IMR-90 (cell line): Measurements from ENCODE around the gene ZNF71. TPM values are rescaled to one million over a fixed set of nuclear protein-coding genes. Genes with fewer than 3 reads are reported as not detected.

Experiments
- ATAC-seq: fragments of 200-7000 bp; cut with Tn5 transposase; 2 replicates; pipeline ENCODE4 v1.9.1; 2020; ENCODE audit warnings: low read depth, mild to moderate bottlenecking, moderate library complexity
- BruUV-seq: library from RNA; stranded (reverse); fragments of 400-500 nt; replicated peaks from 2 replicates; lab custom pipeline; 2021; lab: Mats Ljungman, UMichigan
- CTCF ChIA-PET: fragments of 300-600 bp; formaldehyde crosslinking; extraction: SDS; loops from one replicate; lab custom pipeline; 2021; ENCODE audit warnings: antibody characterized with exemption; lab: Yijun Ruan, JAX
- POLR2A ChIA-PET: fragments of 300-600 bp; sonication (Branson Sonifier 250); formaldehyde crosslinking; loops from one replicate; lab custom pipeline; 2022; ENCODE audit warnings: antibody characterized with exemption; ENCODE audit not compliant: unreplicated experiment; lab: Charles Lee
- DNase-seq: peaks from one replicate; pipeline ENCODE4 v3.0.0; 2013
- H2AFZ ChIP-seq: replicated peaks from 2 replicates; pipeline ENCODE3; 2013; ENCODE audit warnings: low read length, mild to moderate bottlenecking; ENCODE audit not compliant: poor library complexity
- H2AK5ac ChIP-seq: 2 replicates; pipeline ENCODE4 v1.6.1; 2013; ENCODE audit warnings: low read depth, low read length, inconsistent platforms
- H2AK9ac ChIP-seq: replicated peaks from 2 replicates; pipeline ENCODE3; 2013; ENCODE audit warnings: mild to moderate bottlenecking, low read depth, low read length, moderate library complexity; ENCODE audit not compliant: poor library complexity
- H2BK120ac ChIP-seq: 2 replicates; pipeline ENCODE4 v1.6.1; 2013; ENCODE audit warnings: low read depth, low read length, inconsistent platforms
- H2BK15ac ChIP-seq: 3 replicates; pipeline ENCODE4 v1.6.1; 2013; ENCODE audit warnings: low read depth, low read length, inconsistent platforms
- H2BK20ac ChIP-seq: 2 replicates; pipeline ENCODE4 v1.6.1; 2013; ENCODE audit warnings: low read depth, mild to moderate bottlenecking, inconsistent platforms, low read length, moderate library complexity
- H2BK5ac ChIP-seq: 2 replicates; pipeline ENCODE4 v1.6.1; 2013; ENCODE audit warnings: mild to moderate bottlenecking, low read depth, low read length, inconsistent platforms; ENCODE audit not compliant: poor library complexity, severe bottlenecking
- H3K14ac ChIP-seq: replicated peaks from 2 replicates; pipeline ENCODE4 v1.6.1; 2013; ENCODE audit warnings: low read depth, low read length, inconsistent platforms
- H3K18ac ChIP-seq: 2 replicates; pipeline ENCODE4 v1.6.1; 2013; ENCODE audit warnings: low read depth, low read length, control low read depth
- H3K23ac ChIP-seq: 2 replicates; pipeline ENCODE4 v1.6.1; 2013; ENCODE audit warnings: low read depth, low read length, inconsistent platforms
- H3K27ac ChIP-seq: 2 replicates; pipeline ENCODE4 v1.5.1; 2013; ENCODE audit warnings: mild to moderate bottlenecking, control low read depth, low read length; ENCODE audit not compliant: insufficient read depth
- H3K27me3 ChIP-seq: 2 replicates; pipeline ENCODE4 v1.6.1; 2013; ENCODE audit warnings: low read length; ENCODE audit not compliant: control insufficient read depth, insufficient read depth
- H3K36me3 ChIP-seq: 2 replicates; pipeline ENCODE4 v1.6.1; 2013; ENCODE audit warnings: low read length, mixed read lengths; ENCODE audit not compliant: control insufficient read depth, insufficient read depth
- H3K4ac ChIP-seq: 2 replicates; pipeline ENCODE4 v1.6.1; 2013; ENCODE audit warnings: low read depth, low read length, inconsistent platforms
- H3K4me1 ChIP-seq: 2 replicates; pipeline ENCODE4 v1.6.1; 2013; ENCODE audit warnings: low read length, mixed read lengths; ENCODE audit not compliant: control insufficient read depth, insufficient read depth
- H3K4me2 ChIP-seq: 2 replicates; pipeline ENCODE4 v1.6.1; 2013; ENCODE audit warnings: low read depth, mild to moderate bottlenecking, control low read depth, low read length, moderate library complexity
- H3K4me3 ChIP-seq: 2 replicates; pipeline ENCODE4 v1.5.1; 2013; ENCODE audit warnings: low read depth, mild to moderate bottlenecking, control low read depth, low read length, moderate library complexity; ENCODE audit not compliant: insufficient read depth
- H3K56ac ChIP-seq: 2 replicates; pipeline ENCODE4 v1.6.1; 2013; ENCODE audit warnings: low read length, inconsistent platforms; ENCODE audit not compliant: insufficient read depth; ENCODE audit errors: extremely low read depth
- H3K79me1 ChIP-seq, 2 experiments: 2 replicates each; pipeline ENCODE4 v1.6.1; 2013; ENCODE audit warnings: low read length in 2 of 2, inconsistent platforms in 1 of 2, low read depth in 1 of 2
- H3K9ac ChIP-seq: 2 replicates; pipeline ENCODE4 v1.6.1; 2013; ENCODE audit warnings: low read depth, low read length, control low read depth
- H3K9me1 ChIP-seq: 2 replicates; pipeline ENCODE4 v1.6.1; 2013; ENCODE audit warnings: low read length, inconsistent platforms; ENCODE audit not compliant: insufficient read depth
- H3K9me3 ChIP-seq: 2 replicates; pipeline ENCODE4 v1.6.1; 2013; ENCODE audit warnings: low read length; ENCODE audit not compliant: control insufficient read depth, insufficient read depth
- H4K20me1 ChIP-seq: 2 replicates; pipeline ENCODE4 v1.6.1; 2013; ENCODE audit warnings: low read length, inconsistent platforms; ENCODE audit not compliant: insufficient read depth
- H4K5ac ChIP-seq: 2 replicates; pipeline ENCODE4 v1.6.1; 2013; ENCODE audit warnings: mild to moderate bottlenecking, low read depth, low read length, control low read depth
- H4K8ac ChIP-seq, 2 experiments: 2 replicates each; pipeline ENCODE4 v1.6.1; 2013; ENCODE audit warnings: low read depth in 2 of 2, low read length in 2 of 2, control low read depth in 1 of 2, inconsistent platforms in 1 of 2
- H4K91ac ChIP-seq: 2 replicates; pipeline ENCODE4 v1.6.1; 2013; ENCODE audit warnings: low read depth, low read length, inconsistent platforms; ENCODE audit not compliant: insufficient read depth
- BHLHE40 ChIP-seq: fragments of 150-350 bp; IDR thresholded peaks from 2 replicates; pipeline ENCODE4 v1.6.1; 2016; ENCODE audit warnings: mild to moderate bottlenecking, low read depth, low read length
- CTCF ChIP-seq: conservative IDR thresholded peaks from 2 replicates; pipeline ENCODE4 v1.5.1; 2012; ENCODE audit warnings: mild to moderate bottlenecking, low read depth, low read length, improper control_type of control experiment
- NFE2L2 ChIP-seq: fragments of 150-350 bp; IDR thresholded peaks from 2 replicates; pipeline ENCODE4 v1.6.1; 2016; ENCODE audit warnings: low read depth, mild to moderate bottlenecking, low read length
- WGBS, 2 experiments: methylation state at CpG; one replicate each; pipeline versions ENCODE4 v1.1.5 to v1.1.7; 2013; ENCODE audit warnings: missing lambda C conversion rate in 2 of 2; ENCODE audit not compliant: insufficient read length in 1 of 2; ENCODE audit errors: extremely low coverage in 2 of 2; 5-methylcytosine and 5-hydroxymethylcytosine counted together
- dilution Hi-C: fragments of 300-500 bp; cut with HindIII; formaldehyde crosslinking; loops from one replicate; pipeline ENCODE4 v1.14.3; 2018; ENCODE audit warnings: low sequenced_read_pairs; ENCODE audit not compliant: unreplicated experiment
- in situ Hi-C: fragments of 300-500 bp; cut with MboI; formaldehyde crosslinking; loops from 3 replicates; pipeline ENCODE4 v1.14.3; 2019; ENCODE audit warnings: low sequenced_read_pairs, inconsistent platforms, mixed read lengths
- intact Hi-C: fragments of 100-400 bp; cut with micrococcal nuclease; formaldehyde crosslinking; loops from 2 replicates; pipeline ENCODE4 v1.10.0; 2022
- polyA plus RNA-seq, 3 experiments: library from polyadenylated mRNA; depleted of rRNA; stranded (reverse); fragments of >200 nt; gene quantifications; 2 replicates each; pipeline ENCODE4 v1.2.3, GENCODE V29; 2012; ENCODE audit warnings: low replicate concordance in 1 of 3
- total RNA-seq: library from RNA; depleted of rRNA; stranded (reverse); fragments of >200 nt; gene quantifications from 2 replicates; pipeline ENCODE4 v1.2.3, GENCODE V29; 2012

Gene ZNF71
- total and polyA plus RNA-seq, 2 of the 4 experiments (the other 2 are of a cell fraction): 7.9 to 9.3 TPM

- Histone ChIP-seq H3K9me1 (no peaks in the 10 kb centered on the region), H2AFZ (no peak overlapping the region), H3K56ac (no peak overlapping the region), H3K18ac (no peak overlapping the region), H3K23ac (no peak overlapping the region), H3K79me1 (peaks cover 22 to 26% of the 10 kb centered on the region in 2 experiments), H3K4me3 (no peak overlapping the region), H2BK120ac (no peak overlapping the region), H3K27me3 (no peaks in the 10 kb centered on the region), H4K5ac (no peak overlapping the region), H4K91ac (no peak overlapping the region), H3K14ac (no peak overlapping the region), H4K8ac (no peak overlapping the region), H4K20me1 (no peaks in the 10 kb centered on the region), H3K27ac (no peak overlapping the region), H2AK9ac (no peak overlapping the region), H2BK20ac (no peak overlapping the region), H3K36me3 (peaks cover 22% of the 10 kb centered on the region; the same call in 1 of the 2 replicates), H3K9ac (no peak overlapping the region), H2AK5ac (no peak overlapping the region), H2BK15ac (no peak overlapping the region), H3K4me2 (no peak overlapping the region), H3K9me3 (peaks cover 59% of the 10 kb centered on the region), H3K4ac (no peak overlapping the region), H2BK5ac (no peak overlapping the region), H3K4me1 (no peaks in the 10 kb centered on the region)
- ATAC-seq: no peak
- CTCF ChIA-PET: no interaction called here
- WGBS, 2 experiments: 80% methylated on average over 1 of the region's 8 CpGs; no CpG with 5 or more reads in 1 of the 2 experiments
- dilution Hi-C loops: no loop called here
- intact Hi-C loops: no loop called here
- in situ Hi-C loops: no loop called here
- POLR2A ChIA-PET: no interaction called here
- TF ChIP-seq CTCF (no peak), NFE2L2 (no peak), BHLHE40 (no peak)
- no peak for DNase-seq
- BruUV-seq: no TSS peak
Measured at GRCh38 chr19:56608274-56608964, 13.3 kb downstream of the ZNF71 start.
